HG03521 (cell line): ENCODE measurements around the gene MICU1.
"Not testable (repeated sequence)": the region's sequence is repeated elsewhere in the genome, so short reads cannot be mapped to it uniquely, and the experiment has no call there.

Source experiments
- ATAC-seq: cut with Tn5 transposase; IDR thresholded peaks from one replicate; pipeline ENCODE4 v1.9.1; 2021; ENCODE audit warnings: mild to moderate bottlenecking, moderate library complexity; ENCODE audit not compliant: unreplicated experiment

Gene MICU1

DNA sequence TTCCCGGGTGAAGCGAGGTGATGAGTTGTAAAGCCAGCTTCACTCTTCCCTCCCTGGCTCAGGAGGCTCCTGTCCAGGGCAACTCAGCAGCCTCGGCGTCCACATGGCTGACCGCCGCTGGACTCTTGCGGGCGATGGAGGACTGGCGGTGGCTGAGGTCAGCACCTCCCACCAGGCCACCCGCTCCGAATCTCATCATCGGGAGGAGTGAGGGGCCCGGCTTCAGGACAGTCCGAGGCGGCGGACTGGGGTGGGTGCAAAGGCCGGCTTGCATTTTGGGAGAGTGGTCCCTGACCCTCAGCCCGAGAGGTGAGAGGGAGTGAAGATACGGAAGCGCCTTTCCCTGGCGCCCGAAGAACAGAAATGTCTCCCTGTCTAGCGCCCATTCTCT, 271.9 kb downstream of the MICU1 start:
- peak; percentile 9 for ATAC-seq

- ATAC-seq = no peak
Measured at GRCh38 chr10:72353028-72353964, 272.6 kb downstream of the MICU1 start.

GRCh38 chr10:72351479-72351878, 274.4 kb downstream of the MICU1 start:
- ATAC-seq = no peak

GRCh38 chr10:72349438-72349837, 276.4 kb downstream of the MICU1 start:
- no peak for ATAC-seq

- no peak for ATAC-seq
Measured at GRCh38 chr10:72348282-72348681, 277.6 kb downstream of the MICU1 start.

DNA sequence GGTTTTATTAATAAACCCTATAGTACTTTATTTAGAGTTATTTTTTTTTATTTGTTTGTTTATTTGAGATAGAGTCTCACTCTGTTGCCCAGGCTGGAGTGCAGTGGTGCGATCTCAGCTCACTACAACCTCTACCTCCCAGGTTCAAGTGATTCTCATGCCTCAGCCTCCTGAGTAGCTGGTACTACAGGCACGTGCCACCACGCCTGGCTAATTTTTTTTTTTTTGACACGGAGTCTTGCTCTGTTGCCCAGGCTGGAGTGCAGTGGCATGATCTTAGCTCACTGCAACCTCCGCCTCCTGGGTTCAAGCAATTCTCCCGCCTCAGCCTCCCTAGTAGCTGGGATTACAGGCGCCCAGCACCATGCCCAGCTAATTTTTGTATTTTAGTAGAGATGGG, 279.8 kb downstream of the MICU1 start:
- not testable (repeated sequence) for ATAC-seq

GRCh38 chr10:72344932-72345331, 280.9 kb downstream of the MICU1 start:
- no peak for ATAC-seq

DNA sequence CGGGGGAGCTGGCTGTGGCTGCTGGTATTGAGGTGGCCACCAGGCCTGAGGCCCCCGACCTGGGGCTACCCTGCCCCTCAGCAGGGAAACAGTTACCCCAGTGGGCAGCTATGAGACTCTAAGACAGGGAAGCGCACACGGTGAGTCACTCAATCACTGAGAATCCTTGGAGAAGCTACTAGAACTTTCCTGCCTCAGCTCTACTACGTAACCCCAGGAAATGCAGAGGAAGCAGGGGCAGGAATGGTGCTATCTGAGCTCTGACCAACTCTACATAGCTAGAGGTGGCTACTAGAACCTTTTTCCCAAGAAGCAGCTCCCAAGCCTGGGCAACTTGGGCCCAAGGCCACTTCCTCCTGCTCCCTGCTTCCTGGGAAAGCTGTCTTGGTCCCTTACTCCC, 283.0 kb downstream of the MICU1 start:
- ATAC-seq = no peak

DNA sequence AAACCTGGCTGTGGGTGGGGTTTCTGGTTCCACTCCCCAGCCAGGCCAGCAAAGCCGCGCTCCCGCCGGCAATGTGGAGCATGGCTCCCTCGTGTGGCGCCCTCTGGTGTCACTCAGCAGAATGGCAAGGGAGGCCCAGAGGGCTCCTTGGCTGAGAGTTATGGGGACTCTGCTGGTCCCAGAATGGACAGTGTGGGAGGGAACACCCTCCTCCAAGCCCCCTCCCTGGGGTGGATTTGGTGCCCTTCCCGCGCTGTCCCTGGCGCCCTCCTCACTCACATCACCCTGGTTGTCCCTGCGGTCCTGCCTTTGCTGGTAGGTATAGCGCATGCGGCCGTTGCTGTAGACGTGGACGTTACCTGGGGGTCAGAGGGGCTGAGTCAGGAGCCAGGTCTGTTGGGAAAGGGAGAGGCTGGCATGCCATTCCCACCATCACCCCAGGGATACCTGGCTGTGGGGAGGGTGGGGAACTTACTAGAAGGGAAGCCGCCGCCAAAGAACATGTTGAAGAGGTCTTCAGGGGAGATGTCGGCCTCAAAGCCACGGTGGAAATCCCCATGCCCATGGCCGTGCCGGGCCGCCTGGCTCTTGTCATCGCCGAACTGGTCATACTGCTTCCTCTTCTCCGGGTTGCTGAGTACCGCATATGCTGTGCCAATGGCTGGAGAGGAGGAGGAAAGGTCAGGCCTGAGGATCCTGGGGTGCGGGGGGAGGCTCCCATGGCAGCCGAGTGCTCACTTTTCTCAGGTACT, 285.2 kb downstream of the MICU1 start:
- ATAC-seq = no peak

DNA sequence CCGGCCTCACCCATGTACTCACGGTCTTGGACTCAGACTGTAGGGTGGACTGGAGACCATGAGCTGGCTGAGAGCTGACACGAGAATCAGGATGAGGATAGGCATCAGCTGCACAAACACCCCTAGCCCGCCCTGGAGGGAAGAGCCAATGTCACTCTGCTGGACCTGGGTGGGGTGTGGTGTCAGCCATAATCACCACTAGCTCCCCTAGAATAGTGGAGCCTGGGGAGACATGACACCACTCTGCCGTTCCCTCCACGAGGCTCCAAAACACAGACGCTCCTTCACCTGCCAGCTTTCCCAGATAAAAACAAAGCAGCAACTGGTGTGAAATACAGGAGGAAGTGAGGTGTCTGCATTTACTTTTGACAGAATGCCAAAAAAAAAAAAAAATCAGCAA, 287.7 kb downstream of the MICU1 start:
- ATAC-seq = no peak

GRCh38 chr10:72337722-72338121, 288.2 kb downstream of the MICU1 start:
- ATAC-seq = no peak

DNA sequence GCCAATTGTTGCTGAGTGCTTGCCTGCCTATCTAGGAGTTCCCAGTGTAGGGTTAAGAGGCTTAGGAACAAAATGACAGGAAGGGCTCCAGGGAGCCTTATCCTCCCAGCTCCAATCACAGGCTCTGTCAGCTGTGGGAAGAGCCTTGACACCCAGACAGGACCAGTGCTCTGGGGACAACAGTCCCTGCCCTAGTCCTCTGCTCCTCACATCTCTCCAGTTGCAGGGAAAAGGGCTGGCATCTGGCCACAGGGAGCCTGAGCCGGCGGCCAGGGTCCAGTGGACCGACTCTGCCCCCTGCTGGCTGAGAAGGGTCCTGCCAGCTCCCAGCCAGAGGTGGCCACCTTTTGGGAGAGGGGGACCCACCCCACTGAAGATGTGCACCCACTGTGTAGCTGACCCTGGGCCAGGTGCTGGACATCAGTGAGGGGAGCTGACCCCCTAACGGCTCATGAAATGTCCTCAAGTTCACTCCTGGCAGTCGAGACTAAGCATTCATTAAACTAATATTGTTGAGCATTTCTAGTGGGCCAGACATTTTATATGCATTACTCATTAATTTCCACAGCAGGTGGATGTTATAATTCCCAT, 288.7 kb downstream of the MICU1 start:
- ATAC-seq = no peak

- no peak for ATAC-seq
Measured at GRCh38 chr10:72336259-72337038, 289.4 kb downstream of the MICU1 start.

- ATAC-seq = peak; percentile 36
Measured at GRCh38 chr10:72335394-72336258, 290.3 kb downstream of the MICU1 start.

DNA sequence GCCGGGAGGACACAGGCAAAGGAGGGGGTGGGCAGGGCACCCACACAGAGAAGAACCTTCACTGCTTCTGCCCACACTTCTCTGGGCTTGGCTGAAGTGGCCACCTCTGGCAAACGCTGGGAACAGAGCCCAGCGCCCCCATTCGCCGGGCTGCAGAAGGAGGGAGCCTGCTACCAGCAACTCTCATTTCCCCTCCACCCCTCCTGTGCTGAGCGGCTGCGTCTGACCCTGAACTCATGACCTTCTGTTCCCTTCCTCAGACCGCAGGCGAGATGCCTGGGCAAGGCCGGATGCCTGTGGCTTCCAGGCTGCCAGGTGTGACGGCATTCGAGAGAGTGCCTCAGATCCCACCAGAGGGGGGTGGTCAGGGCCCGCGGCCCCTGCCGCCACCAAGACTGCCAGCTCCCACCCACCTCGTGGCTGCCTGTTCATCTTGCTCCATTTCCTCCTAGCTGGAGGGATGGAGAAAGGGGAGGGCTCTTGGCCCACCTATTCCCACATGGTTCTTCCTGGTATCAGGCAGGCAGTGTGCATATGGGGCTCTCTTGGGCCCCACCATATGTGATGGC, 291.0 kb downstream of the MICU1 start:
- ATAC-seq = peak; percentile 57

GRCh38 chr10:72334196-72334824, 291.6 kb downstream of the MICU1 start:
- ATAC-seq = no peak

DNA sequence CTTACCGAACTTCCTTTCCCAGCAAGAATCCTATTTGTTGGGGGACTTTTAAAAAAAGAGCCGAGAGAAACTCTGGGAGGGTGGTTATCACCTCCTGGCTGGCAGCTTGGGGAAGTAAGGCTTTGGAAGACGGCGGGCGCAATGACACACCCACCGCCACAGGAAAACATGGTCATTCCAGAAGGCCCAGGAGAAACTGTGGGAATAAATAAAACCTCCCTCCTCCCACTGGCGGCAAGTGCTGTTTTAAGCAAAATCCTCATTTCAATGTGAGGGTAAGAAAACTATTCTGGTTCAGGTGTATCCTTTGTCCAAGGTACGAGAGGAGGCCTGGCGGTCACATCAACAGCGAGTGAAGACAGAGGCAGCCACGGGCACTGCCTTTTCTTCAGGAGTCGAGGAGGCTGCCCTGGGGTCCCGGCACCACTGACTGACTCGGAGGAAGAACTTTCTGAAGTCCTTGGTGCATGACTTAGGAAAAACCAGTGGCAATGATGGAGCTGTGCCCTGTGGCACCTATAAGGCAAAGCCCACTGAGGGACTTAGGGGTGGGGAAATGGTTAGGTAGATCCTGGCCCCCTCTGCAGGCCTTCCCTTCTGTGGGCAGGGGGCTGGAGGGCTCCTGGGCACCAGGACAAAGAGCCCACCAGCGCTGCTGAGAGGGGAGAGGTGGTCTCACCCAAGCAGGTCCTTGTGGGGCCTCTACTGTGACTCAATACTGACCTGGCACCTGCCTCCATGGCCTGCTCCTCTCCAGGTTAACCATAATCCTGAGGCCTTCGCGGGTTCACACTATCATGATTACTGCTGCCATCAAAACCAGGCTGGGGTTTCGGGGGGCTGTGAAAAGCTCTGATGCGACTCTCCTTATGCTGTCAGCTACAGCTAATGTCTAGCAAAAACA, 292.5 kb downstream of the MICU1 start:
- no peak for ATAC-seq
